Esophagus squamous epithelium (tissue), 4 donors: ENCODE data around the gene APH1B.

ENCODE experiments used
- POLR2A ChIP-seq, 4 donors: fragments of 450-650 bp; IDR thresholded peaks; one replicate each; pipeline ENCODE4 v1.6.1; 2017; ENCODE audit warnings: antibody characterized with exemption in 4 of 4, mild to moderate bottlenecking in 4 of 4, moderate library complexity in 3 of 4
- TF ChIP-seq, protein P1 (sequence below), 6 experiments: fragments of 450-650 bp in 4 of 6; fragments of 200-600 bp in 2 of 6; sonication (generic) in 2 of 6; IDR thresholded peaks; one replicate each; pipeline ENCODE4 v1.5.1; 2016 to 2019; ENCODE audit warnings: antibody characterized with exemption in 6 of 6, mild to moderate bottlenecking in 4 of 6, moderate library complexity in 4 of 6

DNA sequence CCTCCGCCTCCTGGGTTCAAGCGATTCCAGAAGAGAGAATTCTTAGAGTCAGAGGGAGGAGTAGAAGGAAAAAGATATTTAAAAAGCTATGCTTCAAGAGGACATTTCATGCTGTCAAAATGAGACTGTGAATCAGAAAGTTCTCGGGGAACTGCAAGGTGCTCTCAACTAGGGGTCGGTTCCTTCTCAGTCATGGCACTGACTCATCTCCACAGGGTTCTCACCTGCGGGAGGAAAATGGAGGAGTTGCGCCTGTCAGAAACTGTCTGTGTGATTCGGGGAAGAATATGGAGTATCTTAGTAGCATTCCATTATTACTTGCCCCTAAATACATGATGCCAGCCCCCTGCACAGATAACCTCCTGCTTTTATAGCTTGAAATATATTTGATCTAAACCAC is 47.4 kb downstream of the APH1B start:
- TF ChIP-seq, protein P1, sequence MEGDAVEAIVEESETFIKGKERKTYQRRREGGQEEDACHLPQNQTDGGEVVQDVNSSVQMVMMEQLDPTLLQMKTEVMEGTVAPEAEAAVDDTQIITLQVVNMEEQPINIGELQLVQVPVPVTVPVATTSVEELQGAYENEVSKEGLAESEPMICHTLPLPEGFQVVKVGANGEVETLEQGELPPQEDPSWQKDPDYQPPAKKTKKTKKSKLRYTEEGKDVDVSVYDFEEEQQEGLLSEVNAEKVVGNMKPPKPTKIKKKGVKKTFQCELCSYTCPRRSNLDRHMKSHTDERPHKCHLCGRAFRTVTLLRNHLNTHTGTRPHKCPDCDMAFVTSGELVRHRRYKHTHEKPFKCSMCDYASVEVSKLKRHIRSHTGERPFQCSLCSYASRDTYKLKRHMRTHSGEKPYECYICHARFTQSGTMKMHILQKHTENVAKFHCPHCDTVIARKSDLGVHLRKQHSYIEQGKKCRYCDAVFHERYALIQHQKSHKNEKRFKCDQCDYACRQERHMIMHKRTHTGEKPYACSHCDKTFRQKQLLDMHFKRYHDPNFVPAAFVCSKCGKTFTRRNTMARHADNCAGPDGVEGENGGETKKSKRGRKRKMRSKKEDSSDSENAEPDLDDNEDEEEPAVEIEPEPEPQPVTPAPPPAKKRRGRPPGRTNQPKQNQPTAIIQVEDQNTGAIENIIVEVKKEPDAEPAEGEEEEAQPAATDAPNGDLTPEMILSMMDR (IDR thresholded peaks at IDR 0.05) = no peak
- TF ChIP-seq POLR2A (IDR thresholded peaks at IDR 0.05) = no peak
